RKO (cell line): ENCODE measurements around the gene AGAP1.

Experiments used
- DNase-seq: peaks from one replicate; pipeline ENCODE4 v3.0.0-alpha.2; 2016; ENCODE audit warnings: low spot score

Gene AGAP1

DNA sequence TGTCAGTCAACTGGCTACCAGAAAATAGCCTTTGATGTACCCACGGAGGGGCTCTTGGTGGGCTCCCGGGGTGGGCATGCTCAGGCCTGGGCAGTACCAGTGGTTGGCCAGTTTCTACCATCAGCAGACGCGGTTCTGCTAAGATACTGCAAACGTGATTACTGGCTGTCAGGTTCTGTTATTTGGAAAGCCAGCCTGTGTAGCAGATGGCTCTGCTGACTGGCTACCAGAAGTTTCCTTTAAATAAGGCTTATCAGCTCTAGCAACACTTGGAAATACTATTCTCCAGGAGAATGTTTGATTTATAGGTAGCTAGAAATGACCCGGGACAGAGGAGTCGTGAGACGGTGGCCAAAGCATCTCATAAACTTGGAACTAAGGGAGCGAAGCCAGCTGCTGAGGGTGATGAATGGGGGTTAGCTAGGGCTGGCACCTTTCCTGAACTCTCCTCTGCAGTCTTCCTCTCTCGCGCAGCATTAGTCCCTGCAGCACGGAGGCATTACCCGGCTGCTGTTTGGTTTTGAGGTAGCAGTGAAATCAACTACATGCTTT is 171.9 kb downstream of the AGAP1 start:
- no peak for DNase-seq

DNA sequence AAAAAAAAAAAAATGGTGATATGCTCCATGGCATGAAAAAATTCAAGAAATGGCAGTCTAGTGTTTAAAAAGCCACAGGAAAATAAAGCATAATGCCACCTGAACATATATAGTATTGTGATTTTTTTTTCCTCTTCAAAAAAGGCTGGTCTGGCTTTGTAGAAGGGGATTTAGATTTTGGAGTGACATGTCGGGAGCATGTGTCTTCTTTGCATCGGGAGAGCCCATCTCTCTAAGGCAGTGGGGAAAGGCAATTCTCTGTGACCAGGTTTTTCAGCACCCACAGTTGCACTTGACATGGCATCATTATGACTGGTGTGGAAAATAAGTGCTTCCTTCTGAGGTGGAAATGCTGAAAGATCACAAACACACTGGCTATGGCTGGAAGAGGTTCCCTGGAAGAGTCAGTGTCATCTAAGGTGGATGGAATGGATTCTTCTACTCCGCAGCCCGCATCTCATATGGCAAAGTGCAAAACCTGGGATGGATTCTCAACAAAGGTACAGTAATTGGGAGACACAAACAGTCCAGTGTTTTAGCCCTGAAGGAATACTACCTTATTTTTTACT is 172.5 kb downstream of the AGAP1 start:
- peak; percentile 72 for DNase-seq

DNA sequence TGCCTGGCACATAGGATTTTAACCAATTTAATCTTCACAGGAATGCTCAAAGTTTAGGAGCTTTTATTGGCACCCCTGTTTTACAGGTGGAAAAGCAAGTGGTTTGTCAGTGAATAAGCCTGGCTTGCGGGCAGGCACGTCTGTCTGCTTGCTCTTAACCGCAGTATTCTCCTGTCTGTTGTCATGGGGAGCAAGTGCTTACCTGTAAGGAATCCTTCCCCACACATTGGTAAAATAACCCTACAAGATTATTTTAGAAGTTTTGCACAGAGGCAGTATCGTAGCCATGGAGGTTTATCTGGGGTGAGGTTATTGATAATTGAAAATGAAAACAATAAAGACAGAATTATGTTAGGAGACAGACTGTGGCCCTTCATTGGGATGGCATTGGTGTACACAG is 174.9 kb downstream of the AGAP1 start:
- DNase-seq = no peak

DNA sequence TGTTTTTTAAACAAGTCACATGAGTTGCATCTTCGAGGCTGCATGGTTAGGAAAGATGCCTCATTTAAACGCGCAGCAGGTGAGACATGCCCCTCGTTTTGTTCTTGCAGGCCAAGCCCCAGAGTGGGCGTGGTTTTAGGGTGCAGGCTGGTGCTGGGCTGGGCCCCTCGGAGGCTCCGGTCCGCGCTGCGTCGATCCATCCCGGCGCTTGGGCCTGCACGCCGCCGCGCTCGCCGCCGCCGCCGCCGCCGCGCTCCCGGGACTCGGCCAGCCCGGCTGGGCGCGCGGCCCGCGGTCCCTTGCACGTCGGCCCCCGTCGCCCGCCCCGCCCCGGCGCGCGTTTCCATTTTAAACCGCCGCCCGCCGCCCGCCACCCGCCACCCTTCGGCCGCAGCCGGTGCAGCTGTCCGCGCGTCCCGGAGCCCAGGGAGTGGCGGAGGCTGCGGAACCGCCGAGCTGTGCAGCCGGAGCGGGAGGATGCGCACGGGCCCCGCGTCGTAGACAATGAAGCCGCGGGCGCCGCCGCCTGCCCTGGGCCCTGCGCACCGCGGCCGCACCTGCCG is 175.5 kb downstream of the AGAP1 start:
- peak; percentile 79 for DNase-seq

DNA sequence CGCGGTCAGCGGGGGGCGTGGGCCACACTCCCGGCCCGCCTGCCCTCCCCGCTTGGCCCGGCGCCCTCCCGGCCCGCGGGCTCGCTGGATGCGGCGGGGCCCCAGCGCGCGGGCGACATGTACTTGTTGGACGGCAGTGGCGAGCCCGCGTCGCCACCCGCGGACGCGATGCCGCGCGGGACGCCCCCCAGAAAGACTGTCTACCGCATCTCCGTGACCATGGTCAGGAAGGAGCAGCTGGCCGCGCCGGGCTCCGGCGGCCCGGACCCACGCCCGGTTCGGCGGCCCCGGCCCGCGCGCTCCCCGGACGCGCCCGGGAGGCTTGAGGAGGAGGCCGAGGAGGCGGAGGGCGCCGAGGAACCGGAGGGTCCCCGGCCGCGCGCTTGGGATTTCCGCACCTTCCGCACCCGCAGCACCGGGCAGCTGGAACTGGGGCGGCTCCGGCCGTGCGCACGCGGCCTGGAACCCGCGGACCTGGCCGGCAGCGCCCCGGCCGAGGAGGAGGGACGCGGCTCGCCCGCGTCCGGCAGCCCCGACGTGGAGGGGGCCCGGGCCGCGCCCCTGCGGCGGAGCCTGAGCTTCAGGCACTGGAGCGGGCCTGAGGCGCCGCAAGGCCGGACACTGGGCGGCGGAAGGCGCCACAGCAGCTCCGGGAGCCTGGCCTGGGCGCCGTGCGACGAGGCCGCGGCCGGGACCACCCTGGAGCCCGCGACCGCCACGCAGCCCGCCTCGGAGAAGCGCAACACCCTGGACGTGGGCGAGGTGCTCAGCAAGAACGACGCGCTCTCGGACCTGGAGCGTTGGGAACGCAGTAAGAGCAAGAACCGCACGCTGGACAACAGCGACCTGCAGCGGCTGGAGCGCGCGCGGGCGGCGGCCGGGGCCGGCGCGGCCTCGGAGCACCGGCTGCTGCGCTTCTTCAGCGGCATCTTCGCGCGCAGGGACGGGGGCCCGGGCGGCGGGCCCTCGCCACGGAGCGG is 176.4 kb downstream of the AGAP1 start:
- no peak for DNase-seq

DNA sequence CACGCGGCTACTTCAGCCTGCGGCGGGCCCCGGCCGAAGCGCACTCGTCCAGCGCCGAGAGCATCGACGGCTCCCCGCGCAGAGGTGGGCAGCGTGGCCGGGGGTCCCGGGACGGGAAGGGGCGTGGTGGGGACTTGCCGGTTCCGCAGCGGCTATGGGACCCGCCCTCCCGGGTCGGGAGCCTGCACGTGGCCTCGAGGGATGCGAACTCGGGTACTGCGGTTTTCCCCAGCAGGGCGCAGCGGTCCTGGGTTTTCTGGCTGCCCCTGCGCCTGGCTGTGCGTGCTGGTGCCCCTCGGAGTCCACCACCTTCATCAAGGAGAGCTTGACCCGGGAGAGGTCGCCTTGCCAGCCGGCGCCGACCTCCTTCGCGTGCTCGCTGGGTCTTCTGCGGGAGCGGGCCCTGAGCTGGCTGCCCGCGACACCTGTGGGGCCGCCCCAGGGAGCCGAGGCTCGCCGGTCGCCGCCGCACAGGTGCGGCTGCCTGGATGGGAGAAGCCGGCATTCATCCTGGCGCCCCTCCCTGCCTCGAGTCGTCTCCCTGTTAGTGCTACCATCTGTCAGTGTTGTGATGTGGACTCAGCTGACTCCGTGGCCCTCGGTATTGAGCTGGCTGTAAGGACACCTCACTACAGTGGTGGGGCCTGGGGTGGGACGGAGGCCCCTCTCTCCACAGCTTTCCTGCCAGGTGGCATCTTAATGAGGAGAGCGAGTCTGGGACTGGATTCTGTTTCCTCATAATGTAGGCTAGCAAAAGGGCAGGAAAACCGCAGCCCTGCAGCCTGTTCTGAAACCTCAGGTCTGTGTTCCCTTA is 177.3 kb downstream of the AGAP1 start:
- no peak for DNase-seq

DNA sequence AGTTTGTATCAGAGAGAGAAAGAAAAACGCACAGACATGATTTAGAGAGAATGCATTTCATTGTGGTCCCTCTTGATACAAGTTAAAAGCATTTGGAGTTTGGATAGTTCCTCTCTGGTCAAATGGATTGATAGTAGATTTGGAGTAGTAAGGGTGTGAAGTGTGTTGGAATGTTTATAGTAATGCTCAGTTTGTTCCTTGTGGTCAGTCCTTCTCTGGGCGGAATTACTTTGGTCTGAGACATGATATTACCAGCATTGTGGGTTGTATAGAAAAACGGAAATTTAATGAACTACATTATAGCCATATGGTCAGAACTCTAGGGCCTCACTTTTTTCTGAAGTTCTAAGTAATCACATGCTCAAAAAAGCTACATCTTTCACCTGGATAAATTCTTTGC is 178.9 kb downstream of the AGAP1 start:
- DNase-seq = no peak

DNA sequence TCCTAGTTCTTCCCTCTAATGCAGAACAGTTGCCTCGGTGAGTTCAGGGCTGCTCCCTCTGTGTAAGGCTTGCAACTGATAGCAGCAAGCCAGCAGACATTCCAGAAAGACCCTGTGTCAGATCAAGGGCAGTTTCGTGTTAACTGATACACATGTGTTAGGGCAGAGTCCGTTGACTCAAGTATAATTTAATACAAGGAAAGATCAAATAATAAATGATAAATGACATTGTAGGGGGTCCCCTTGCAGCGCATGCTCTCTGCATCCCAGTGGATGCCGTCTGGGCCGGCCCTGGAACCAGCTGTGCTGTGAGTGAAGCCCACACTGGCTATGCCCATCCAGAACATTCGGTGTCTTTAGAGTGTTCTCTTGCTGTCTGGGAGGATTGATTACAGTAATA is 180.3 kb downstream of the AGAP1 start:
- no peak for DNase-seq

DNA sequence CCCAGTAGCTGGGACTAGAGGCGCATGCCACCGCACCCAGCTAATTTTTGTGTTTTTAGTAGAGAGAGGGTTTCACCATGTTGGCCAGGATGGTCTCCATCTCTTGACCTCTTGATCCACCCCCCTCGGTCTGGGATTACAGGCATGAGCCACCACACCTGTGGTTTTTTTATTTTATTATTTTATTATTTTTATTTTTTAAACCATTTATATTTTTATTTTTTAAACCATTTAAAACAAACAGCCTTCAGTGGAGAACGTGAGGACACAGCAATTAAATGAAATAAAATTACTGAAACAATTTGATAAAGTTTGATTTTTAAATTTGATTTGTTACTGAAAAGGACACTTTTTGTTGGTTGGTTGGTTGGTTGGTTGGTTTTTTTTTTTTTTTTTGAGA is 181.0 kb downstream of the AGAP1 start:
- no peak for DNase-seq

DNA sequence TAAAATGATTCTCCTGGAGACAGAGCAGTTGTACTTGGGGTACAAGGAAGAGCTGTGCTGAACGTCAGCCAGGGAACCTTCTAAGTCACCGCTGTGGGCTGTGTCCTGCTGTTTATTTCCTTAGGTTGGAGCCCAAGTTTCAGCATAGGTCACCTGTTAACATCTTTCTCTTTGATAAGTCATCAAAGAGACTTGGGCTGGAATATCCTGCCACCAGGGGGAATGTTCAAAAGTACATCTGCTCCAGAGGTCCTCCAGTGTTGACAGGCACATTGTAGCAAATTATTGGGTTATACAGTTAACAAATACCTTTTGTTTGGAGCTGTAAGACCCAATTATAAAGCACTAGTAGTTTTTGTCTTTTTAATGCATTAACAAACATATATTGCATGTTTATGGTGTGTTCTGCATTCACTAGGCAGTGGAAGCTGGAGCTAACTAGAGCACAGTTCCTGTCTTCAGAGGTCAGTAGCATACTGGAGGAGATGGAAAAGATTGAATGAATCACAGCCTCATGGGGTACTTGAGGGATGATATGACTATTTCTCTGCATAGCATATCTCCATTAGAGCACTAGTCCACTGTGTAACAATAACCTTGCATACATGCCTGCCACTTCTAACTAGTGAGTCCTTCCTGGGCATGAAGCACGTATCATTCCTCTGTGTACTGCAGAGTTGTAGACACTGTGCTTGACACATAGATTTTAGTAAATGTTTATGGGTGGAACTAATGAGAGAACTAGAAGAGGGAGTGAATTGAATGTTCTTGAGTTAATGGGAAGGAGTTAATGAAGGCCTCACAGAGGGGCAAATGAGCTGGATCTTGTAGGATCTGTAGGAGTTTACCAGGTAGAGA is 182.1 kb downstream of the AGAP1 start:
- DNase-seq = peak; percentile 27

DNA sequence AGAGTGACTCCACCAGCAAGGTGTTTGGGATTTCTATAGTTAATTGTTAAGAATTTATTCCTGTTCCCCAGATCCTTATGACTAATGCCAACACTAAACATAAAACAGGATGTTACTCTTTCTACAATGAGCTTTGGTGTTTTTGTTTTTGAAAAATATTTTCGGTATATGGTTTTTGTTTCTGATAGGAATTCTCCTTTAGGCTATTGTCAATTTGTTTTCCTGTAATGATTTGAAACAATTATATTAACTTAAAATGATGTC is 182.6 kb downstream of the AGAP1 start:
- DNase-seq = no peak

DNA sequence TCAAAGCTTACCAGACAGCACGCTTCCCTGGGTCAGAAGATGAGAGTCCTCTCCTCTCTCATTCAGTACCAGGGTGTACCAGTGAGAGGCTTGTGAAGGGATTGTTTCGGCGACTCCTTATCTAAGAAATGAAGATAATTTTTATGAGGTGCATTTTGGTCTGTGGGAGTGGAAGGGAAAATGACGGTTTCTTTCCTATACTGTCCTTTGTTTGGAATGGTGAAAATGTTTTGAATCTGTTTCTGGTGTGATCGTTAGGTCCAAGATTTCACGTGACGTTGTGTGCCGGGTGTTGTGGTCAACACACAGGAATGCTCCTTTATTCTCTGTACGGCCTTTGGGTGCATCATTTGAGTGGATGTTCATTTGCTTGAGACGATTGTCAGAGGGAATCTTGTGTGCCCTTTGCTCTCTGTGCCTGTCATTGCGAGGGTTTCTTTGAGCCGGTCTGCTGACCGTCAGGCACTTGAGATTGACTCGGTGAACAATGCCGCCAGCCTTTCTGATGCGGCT is 183.5 kb downstream of the AGAP1 start:
- no peak for DNase-seq

DNA sequence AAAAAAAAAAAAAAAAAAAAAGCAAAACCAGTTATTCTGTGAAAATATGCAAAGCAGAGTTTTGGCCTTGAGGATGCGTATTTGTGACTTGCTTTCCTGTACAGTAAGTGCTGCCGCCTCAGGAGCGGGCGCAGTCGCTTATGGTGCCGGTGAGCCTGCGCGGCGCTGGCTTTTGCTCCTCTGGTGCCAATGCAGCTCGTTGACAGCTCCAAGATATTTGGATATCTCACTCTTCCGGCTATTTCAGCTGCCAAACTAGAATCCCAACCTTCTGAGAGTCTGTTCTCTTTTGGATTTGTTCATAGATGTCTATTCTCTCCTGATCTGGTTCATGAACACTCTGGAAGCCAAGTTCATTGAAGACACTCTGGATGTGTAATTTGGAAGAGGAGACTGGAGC is 184.1 kb downstream of the AGAP1 start:
- DNase-seq = no peak

DNA sequence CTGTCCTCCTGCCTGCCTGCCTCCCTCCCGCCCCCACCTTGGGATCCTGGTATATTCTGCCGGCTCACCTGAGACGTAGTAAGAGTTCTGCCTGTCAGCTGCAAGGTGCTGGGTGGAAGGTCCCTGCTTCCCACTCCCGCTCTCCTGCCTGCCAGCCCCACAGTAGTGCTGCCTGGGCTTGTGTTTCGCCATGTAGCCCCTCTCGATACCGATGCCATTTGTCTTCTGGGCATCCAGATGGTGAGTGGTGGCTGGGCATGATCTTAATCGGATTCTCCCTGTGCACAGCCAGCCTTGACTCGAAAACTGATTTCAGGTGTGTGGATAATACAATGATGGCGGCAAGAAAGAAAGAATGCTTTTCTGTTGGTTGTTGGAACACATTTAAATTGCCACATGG is 184.9 kb downstream of the AGAP1 start:
- DNase-seq = no peak

DNA sequence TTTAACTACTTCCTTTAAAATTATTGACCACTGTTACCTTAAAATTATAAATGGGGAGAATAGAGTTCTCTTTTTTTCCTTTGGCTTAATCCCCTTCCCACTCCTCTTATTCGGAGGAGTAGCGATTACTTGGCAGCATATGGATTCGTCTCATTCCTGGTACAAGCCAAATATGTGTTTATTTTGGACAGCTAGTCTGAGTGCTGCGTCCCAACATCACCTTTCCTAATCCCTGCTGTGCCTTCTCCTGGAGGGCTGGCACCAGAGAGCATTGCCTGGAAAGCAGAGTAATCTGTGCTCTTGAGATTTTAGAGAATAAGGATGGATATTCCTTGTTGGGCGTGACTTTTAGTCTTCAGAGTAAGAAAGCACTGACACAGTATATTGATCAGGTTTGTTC is 185.6 kb downstream of the AGAP1 start:
- no peak for DNase-seq

DNA sequence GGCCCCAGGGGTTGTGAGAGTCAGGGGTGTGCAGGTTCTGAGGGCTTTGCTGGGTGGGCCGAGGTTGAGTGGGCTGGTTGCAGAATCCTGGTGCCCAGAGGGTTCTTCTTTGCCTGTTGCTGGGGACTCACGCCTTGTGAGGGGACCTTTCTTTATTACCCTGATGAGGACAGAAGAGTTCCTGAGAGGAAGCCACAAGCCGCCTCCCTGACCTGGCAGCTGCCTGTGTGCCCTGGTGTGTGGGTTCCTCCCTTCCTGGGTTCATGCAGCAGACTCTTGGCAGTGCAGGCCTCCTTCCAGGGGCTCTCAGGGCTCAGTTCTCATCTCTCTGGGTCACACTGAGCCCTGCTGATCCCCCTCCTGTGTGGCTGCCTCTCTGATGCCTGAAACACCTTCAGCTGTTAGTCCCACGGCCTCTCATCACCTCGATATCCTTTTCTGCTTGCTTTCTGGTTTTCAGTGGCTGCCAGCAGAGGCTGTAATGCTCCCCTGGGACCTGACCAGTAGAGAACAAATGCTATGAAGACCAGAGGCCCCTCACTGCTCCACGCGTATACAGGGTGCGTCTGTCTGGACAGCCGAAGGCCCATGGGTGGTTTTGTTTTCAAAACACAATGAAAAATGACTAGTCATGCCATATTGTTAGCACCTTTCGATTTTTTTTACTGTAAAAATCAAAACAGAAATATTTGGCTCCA is 191.3 kb downstream of the AGAP1 start:
- DNase-seq = no peak

DNA sequence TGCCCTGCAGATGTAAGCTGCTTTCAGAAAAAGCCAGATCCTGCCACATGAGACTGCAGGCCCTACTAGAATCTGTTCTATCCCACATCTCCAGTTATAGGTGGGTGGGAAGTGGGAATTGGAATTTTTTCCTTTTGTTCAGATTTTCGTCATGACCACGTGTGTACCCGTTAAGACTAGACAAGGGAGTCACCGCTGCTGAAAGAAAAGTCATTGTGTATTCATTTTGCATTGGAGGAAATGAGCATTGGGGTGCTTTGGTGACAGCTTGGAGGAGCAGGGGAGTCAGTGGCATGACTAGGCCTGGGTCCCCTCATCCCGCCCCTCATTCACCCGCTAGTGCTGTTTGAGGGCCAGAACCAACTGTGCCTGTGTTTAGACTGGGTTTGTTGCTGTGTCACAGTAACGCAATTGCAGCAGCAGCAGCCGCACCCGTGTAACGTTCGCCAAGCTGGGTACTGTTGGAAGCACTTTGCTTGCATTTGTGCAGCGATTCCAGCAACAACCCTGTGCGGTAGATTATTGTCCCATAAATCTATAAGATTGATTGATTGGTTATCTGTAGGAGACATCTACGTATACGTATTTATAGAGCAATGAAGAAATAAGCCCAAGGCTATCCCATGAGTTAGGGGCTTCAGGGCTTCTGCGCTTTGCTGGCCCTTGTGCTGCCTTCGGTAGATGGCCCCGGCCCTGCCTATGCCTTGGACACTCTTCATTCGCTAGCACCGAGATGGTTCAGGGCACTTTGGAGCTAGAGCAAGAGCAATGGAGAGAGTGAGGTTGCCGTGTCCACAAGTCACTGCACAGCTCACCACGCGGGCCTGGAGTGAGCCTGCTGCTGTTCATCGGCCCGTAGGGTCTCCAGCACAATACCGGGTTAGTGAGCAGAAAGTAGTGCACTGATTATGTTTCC is 194.9 kb downstream of the AGAP1 start:
- DNase-seq = no peak

DNA sequence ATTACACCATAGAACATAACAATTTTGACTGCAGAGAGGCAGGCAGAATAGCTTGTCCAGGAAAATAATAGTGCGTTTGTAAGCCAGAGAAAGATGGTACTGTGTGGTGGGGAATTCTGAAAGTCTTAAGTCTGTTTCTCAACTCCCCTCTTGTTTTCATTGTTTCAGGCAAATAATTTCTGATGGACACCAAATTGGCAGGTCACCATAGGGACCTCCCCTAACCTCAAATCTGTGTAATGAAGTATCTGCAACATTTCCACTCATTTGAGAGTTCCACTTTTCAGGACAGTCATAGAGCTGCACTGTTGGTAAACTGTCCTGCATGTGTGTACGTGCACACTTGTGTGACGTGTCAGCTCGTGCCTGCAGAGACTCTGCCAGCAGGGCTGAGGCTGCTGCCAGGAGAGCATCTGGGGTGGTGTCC is 195.6 kb downstream of the AGAP1 start:
- no peak for DNase-seq

DNA sequence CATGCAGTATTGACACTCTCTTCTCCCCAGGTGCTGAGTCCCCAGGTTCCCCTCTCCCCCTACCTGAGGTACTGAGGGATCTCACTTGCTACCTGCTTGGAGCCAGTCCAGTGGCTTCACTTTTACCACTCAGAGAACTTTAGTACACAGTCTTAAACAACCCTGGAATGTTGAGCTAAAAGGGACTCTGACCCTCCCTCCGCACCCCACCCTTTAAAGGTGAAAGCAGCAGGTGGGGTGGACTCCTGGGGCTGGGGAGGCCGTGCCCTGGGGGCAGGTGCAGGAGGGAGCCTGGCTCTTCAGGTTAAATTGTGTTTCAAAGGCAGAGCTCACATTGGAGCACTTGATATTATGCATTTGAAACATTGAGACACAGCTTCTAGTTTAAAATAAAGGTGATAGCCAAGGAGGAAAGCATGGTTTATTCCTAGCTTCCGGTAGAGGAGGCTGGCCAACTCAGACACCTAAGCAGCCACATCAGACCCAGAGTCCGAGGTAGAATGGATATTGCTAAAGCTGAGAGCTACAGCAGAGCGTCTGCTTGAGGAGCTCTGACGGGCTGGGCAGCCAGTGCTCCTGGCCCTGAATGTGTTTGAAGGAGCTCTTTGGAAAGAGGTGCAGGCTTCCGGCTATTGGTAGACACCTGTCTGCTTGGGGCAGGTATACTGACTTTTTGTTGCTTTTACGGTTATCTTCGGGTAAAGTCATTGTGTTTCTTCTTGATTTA is 196.4 kb downstream of the AGAP1 start:
- DNase-seq = no peak
